Measurements from ENCODE around the gene TSC1. TPM values are rescaled to one million over a fixed set of nuclear protein-coding genes. Genes with fewer than 3 reads are reported as not detected.

The TSC1 gene
- total and polyA plus RNA-seq, 2 experiments from 2014 or later = 23.7 to 48.0 TPM

DNA sequence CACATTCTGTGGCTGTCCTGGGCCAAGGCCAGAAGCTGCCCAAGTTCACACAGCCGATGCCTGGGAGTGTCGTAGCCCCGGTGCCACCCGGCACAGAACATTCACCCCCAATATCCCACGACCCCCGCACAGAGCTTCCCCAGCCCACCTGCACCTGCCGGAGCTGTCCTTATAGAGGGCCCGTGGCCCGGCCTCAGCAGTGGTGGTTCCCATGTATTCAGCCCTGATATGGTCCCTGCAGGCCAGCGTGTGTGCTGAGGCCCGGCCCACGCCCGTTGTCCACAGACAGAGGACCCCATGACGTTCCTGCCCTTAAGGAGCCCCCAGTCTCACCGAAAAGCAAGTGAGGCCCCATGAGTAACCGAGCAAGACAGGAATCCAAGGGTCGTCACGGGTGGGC lies 28.8 kb upstream of the TSC1 start (continued):
- TF ChIP-seq, protein P1, sequence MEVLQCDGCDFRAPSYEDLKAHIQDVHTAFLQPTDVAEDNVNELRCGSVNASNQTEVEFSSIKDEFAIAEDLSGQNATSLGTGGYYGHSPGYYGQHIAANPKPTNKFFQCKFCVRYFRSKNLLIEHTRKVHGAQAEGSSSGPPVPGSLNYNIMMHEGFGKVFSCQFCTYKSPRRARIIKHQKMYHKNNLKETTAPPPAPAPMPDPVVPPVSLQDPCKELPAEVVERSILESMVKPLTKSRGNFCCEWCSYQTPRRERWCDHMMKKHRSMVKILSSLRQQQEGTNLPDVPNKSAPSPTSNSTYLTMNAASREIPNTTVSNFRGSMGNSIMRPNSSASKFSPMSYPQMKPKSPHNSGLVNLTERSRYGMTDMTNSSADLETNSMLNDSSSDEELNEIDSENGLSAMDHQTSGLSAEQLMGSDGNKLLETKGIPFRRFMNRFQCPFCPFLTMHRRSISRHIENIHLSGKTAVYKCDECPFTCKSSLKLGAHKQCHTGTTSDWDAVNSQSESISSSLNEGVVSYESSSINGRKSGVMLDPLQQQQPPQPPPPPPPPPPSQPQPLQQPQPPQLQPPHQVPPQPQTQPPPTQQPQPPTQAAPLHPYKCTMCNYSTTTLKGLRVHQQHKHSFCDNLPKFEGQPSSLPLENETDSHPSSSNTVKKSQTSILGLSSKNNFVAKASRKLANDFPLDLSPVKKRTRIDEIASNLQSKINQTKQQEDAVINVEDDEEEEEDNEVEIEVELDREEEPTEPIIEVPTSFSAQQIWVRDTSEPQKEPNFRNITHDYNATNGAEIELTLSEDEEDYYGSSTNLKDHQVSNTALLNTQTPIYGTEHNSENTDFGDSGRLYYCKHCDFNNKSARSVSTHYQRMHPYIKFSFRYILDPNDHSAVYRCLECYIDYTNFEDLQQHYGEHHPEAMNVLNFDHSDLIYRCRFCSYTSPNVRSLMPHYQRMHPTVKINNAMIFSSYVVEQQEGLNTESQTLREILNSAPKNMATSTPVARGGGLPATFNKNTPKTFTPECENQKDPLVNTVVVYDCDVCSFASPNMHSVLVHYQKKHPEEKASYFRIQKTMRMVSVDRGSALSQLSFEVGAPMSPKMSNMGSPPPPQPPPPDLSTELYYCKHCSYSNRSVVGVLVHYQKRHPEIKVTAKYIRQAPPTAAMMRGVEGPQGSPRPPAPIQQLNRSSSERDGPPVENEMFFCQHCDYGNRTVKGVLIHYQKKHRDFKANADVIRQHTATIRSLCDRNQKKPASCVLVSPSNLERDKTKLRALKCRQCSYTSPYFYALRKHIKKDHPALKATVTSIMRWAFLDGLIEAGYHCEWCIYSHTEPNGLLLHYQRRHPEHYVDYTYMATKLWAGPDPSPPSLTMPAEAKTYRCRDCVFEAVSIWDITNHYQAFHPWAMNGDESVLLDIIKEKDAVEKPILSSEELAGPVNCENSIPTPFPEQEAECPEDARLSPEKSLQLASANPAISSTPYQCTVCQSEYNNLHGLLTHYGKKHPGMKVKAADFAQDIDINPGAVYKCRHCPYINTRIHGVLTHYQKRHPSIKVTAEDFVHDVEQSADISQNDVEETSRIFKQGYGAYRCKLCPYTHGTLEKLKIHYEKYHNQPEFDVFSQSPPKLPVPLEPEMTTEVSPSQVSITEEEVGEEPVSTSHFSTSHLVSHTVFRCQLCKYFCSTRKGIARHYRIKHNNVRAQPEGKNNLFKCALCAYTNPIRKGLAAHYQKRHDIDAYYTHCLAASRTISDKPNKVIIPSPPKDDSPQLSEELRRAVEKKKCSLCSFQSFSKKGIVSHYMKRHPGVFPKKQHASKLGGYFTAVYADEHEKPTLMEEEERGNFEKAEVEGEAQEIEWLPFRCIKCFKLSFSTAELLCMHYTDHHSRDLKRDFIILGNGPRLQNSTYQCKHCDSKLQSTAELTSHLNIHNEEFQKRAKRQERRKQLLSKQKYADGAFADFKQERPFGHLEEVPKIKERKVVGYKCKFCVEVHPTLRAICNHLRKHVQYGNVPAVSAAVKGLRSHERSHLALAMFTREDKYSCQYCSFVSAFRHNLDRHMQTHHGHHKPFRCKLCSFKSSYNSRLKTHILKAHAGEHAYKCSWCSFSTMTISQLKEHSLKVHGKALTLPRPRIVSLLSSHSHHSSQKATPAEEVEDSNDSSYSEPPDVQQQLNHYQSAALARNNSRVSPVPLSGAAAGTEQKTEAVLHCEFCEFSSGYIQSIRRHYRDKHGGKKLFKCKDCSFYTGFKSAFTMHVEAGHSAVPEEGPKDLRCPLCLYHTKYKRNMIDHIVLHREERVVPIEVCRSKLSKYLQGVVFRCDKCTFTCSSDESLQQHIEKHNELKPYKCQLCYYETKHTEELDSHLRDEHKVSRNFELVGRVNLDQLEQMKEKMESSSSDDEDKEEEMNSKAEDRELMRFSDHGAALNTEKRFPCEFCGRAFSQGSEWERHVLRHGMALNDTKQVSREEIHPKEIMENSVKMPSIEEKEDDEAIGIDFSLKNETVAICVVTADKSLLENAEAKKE (CRISPR knock-in tag; IDR thresholded peaks at IDR 0.05) = no peak
- TF ChIP-seq EZH2phosphoT487 (IDR thresholded peaks at IDR 0.05; ENCODE audit: unreplicated experiment) (no peak), JUNB (IDR thresholded peaks at IDR 0.05; ENCODE audit: unreplicated experiment) (no peak), ZNF331 (CRISPR knock-in tag; IDR thresholded peaks at IDR 0.05; ENCODE audit: low read depth) (no peak), CREB1 (CRISPR knock-in tag; IDR thresholded peaks at IDR 0.05; ENCODE audit: low read depth) (no peak), EZH2 (IDR thresholded peaks at IDR 0.05; ENCODE audit: low read depth, unreplicated experiment) (no peak), ZNF114 (CRISPR knock-in tag; IDR thresholded peaks at IDR 0.05) (no peak), NANOG (IDR thresholded peaks at IDR 0.05; ENCODE audit: borderline replicate concordance) (no peak)
- TF ChIP-seq, protein P2, sequence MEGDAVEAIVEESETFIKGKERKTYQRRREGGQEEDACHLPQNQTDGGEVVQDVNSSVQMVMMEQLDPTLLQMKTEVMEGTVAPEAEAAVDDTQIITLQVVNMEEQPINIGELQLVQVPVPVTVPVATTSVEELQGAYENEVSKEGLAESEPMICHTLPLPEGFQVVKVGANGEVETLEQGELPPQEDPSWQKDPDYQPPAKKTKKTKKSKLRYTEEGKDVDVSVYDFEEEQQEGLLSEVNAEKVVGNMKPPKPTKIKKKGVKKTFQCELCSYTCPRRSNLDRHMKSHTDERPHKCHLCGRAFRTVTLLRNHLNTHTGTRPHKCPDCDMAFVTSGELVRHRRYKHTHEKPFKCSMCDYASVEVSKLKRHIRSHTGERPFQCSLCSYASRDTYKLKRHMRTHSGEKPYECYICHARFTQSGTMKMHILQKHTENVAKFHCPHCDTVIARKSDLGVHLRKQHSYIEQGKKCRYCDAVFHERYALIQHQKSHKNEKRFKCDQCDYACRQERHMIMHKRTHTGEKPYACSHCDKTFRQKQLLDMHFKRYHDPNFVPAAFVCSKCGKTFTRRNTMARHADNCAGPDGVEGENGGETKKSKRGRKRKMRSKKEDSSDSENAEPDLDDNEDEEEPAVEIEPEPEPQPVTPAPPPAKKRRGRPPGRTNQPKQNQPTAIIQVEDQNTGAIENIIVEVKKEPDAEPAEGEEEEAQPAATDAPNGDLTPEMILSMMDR (conservative IDR thresholded peaks at IDR 0.05; ENCODE audit: low read depth in 2 of 2) = no peak
- TF ChIP-seq, protein P3, sequence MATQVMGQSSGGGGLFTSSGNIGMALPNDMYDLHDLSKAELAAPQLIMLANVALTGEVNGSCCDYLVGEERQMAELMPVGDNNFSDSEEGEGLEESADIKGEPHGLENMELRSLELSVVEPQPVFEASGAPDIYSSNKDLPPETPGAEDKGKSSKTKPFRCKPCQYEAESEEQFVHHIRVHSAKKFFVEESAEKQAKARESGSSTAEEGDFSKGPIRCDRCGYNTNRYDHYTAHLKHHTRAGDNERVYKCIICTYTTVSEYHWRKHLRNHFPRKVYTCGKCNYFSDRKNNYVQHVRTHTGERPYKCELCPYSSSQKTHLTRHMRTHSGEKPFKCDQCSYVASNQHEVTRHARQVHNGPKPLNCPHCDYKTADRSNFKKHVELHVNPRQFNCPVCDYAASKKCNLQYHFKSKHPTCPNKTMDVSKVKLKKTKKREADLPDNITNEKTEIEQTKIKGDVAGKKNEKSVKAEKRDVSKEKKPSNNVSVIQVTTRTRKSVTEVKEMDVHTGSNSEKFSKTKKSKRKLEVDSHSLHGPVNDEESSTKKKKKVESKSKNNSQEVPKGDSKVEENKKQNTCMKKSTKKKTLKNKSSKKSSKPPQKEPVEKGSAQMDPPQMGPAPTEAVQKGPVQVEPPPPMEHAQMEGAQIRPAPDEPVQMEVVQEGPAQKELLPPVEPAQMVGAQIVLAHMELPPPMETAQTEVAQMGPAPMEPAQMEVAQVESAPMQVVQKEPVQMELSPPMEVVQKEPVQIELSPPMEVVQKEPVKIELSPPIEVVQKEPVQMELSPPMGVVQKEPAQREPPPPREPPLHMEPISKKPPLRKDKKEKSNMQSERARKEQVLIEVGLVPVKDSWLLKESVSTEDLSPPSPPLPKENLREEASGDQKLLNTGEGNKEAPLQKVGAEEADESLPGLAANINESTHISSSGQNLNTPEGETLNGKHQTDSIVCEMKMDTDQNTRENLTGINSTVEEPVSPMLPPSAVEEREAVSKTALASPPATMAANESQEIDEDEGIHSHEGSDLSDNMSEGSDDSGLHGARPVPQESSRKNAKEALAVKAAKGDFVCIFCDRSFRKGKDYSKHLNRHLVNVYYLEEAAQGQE (IDR thresholded peaks at IDR 0.05; ENCODE audit: unreplicated experiment) = no peak

Data from GM23338 (cell line).